Endothelial cell (in vitro differentiated cells): ENCODE measurements around the gene OR5K2. TPM values are rescaled to one million over a fixed set of nuclear protein-coding genes. Genes with fewer than 3 reads are reported as not detected.

Experiments
- DNase-seq: peaks from one replicate; pipeline ENCODE4 v3.0.0; 2021; ENCODE audit warnings: low spot score
- H3K27ac Mint-ChIP-seq: one replicate; pipeline ENCODE4 v1.8.0; 2021; ENCODE audit warnings: mixed read lengths, inconsistent platforms; ENCODE audit not compliant: unreplicated experiment
- H3K27me3 Mint-ChIP-seq: one replicate; pipeline ENCODE4 v1.8.0; 2021; ENCODE audit warnings: mild to moderate bottlenecking, moderate library complexity, mixed read lengths, inconsistent platforms; ENCODE audit not compliant: unreplicated experiment
- H3K36me3 Mint-ChIP-seq: one replicate; pipeline ENCODE4 v1.8.0; 2021; ENCODE audit warnings: mild to moderate bottlenecking, low read depth, mixed read lengths, inconsistent platforms; ENCODE audit not compliant: unreplicated experiment
- H3K4me1 Mint-ChIP-seq: one replicate; pipeline ENCODE4 v1.8.0; 2021; ENCODE audit warnings: mild to moderate bottlenecking, mixed read lengths, inconsistent platforms; ENCODE audit not compliant: unreplicated experiment
- H3K4me3 Mint-ChIP-seq: one replicate; pipeline ENCODE4 v1.8.0; 2021; ENCODE audit warnings: mild to moderate bottlenecking, mixed read lengths, inconsistent platforms; ENCODE audit not compliant: unreplicated experiment
- H3K9me3 Mint-ChIP-seq: one replicate; pipeline ENCODE4 v1.8.0; 2021; ENCODE audit warnings: mixed read lengths, inconsistent platforms; ENCODE audit not compliant: unreplicated experiment
- CTCF ChIP-seq: fragments of 200-600 bp; sonication (generic); IDR thresholded peaks from one replicate; pipeline ENCODE4 v1.5.0; 2021; ENCODE audit warnings: antibody characterized with exemption; ENCODE audit not compliant: unreplicated experiment
- total RNA-seq: library from RNA; stranded (reverse); fragmentation: NEBNext Ultra II Directional; extraction: Animal tissue kit (Norgen Biotek cat#: 25700); gene quantifications from one replicate; pipeline ENCODE4 v1.2.1, GENCODE V29; 2021; ENCODE audit not compliant: unreplicated experiment

Gene OR5K2
- total RNA-seq, 1 donor from 2014 or later, result not detected

- TF ChIP-seq CTCF, result no peak
- DNase-seq, result no peak
- no peaks in the 10 kb centered on the region for H3K36me3 Mint-ChIP-seq
- no peaks in the 10 kb centered on the region for H3K9me3 Mint-ChIP-seq
- no peak overlapping the region for H3K27ac Mint-ChIP-seq
- no peak overlapping the region for H3K4me3 Mint-ChIP-seq
- no peaks in the 10 kb centered on the region for H3K27me3 Mint-ChIP-seq
- H3K4me1 Mint-ChIP-seq, result no peaks in the 10 kb centered on the region
These were observed 34.8 kb downstream of the OR5K2 start for GRCh38 chr3:98532275-98532637.

- no peaks in the 10 kb centered on the region for H3K9me3 Mint-ChIP-seq
- no peak overlapping the region for H3K27ac Mint-ChIP-seq
- H3K4me1 Mint-ChIP-seq, result no peaks in the 10 kb centered on the region
- H3K27me3 Mint-ChIP-seq, result no peaks in the 10 kb centered on the region
- no peaks in the 10 kb centered on the region for H3K36me3 Mint-ChIP-seq
- no peak overlapping the region for H3K4me3 Mint-ChIP-seq
- no peak for TF ChIP-seq CTCF
- DNase-seq, result no peak
These were observed 35.5 kb downstream of the OR5K2 start for GRCh38 chr3:98532709-98533571.

- Mint-ChIP-seq H3K9me3 (no peaks in the 10 kb centered on the region), H3K27ac (no peak overlapping the region), H3K4me1 (no peaks in the 10 kb centered on the region), H3K27me3 (no peaks in the 10 kb centered on the region), H3K36me3 (no peaks in the 10 kb centered on the region), H3K4me3 (no peak overlapping the region)
- TF ChIP-seq CTCF, result no peak
- no peak for DNase-seq
These were observed 36.7 kb downstream of the OR5K2 start for GRCh38 chr3:98534168-98534567.

- Mint-ChIP-seq H3K4me3 (no peak overlapping the region), H3K36me3 (no peaks in the 10 kb centered on the region), H3K9me3 (no peaks in the 10 kb centered on the region), H3K4me1 (no peaks in the 10 kb centered on the region), H3K27ac (no peak overlapping the region), H3K27me3 (no peaks in the 10 kb centered on the region)
- DNase-seq, result no peak
- TF ChIP-seq CTCF, result no peak
These were observed 37.3 kb downstream of the OR5K2 start for GRCh38 chr3:98534734-98535133.

- TF ChIP-seq CTCF, result no peak
These were observed 39.1 kb downstream of the OR5K2 start for GRCh38 chr3:98536456-98537017.

More at GRCh38 chr3:98536456-98537017, 39.1 kb downstream of the OR5K2 start:
- no peaks in the 10 kb centered on the region for H3K9me3 Mint-ChIP-seq
- DNase-seq, result no peak
- no peaks in the 10 kb centered on the region for H3K27me3 Mint-ChIP-seq
- no peaks in the 10 kb centered on the region for H3K36me3 Mint-ChIP-seq
- no peak overlapping the region for H3K27ac Mint-ChIP-seq
- H3K4me3 Mint-ChIP-seq, result no peak overlapping the region
- H3K4me1 Mint-ChIP-seq, result no peaks in the 10 kb centered on the region
